Thyroid gland (tissue), 4 donors: ENCODE results near the gene UBE2Q1. TPM values are rescaled to one million over a fixed set of nuclear protein-coding genes. Genes with fewer than 3 reads are reported as not detected.

Source experiments
- DNase-seq, 2 donors: peaks; one replicate each; pipeline ENCODE4 v3.0.0-alpha.2; 2019
- H3K27ac ChIP-seq, 3 donors: fragments of 200-600 bp; sonication (generic); 1 replicate in 2 of 3; 2 replicates in 1 of 3; pipeline ENCODE4 v1.5.1; 2016 to 2019; ENCODE audit warnings: mild to moderate bottlenecking in 1 of 3, moderate library complexity in 1 of 3
- H3K27me3 ChIP-seq: fragments of 200-600 bp; sonication (generic); one replicate; pipeline ENCODE4 v1.5.1; 2019
- H3K36me3 ChIP-seq, 2 donors: fragments of 200-600 bp; sonication (generic); one replicate each; pipeline ENCODE4 v1.5.1; 2016 to 2019
- H3K4me1 ChIP-seq, 2 donors: fragments of 200-600 bp; sonication (generic); one replicate each; pipeline ENCODE4 v1.5.1; 2017 to 2019
- H3K4me3 ChIP-seq, 3 donors: fragments of 200-600 bp; sonication (generic); replicated peaks in 1 of 3; 1 replicate in 2 of 3; 2 replicates in 1 of 3; pipeline ENCODE4 v1.5.1; 2016; ENCODE audit warnings: mild to moderate bottlenecking in 1 of 3
- H3K9me3 ChIP-seq: fragments of 200-600 bp; sonication (generic); one replicate; pipeline ENCODE4 v1.5.1; 2017
- POLR2A ChIP-seq, 2 donors: fragments of 450-650 bp; IDR thresholded peaks; one replicate each; pipeline ENCODE4 v1.6.1; 2017; ENCODE audit warnings: antibody characterized with exemption in 2 of 2, mild to moderate bottlenecking in 2 of 2, moderate library complexity in 1 of 2
- WGBS, 2 donors: methylation state at CpG; one replicate each; pipeline ENCODE4 v1.1.5; 2017; 5-methylcytosine and 5-hydroxymethylcytosine counted together
- intact Hi-C: fragments of 100-400 bp; cut with DNase I; formaldehyde crosslinking; loops from one replicate; pipeline ENCODE4 v1.15.1; 2023
- total RNA-seq, 4 donors: library from RNA; depleted of rRNA; stranded (reverse); fragments of >200 nt; gene quantifications; one replicate each; pipeline ENCODE4 v1.2.3, GENCODE V29; 2016
- TF ChIP-seq, protein P1 (sequence below), 6 experiments: fragments of 200-600 bp in 3 of 6; fragments of 450-650 bp in 3 of 6; sonication (generic) in 3 of 6; IDR thresholded peaks; one replicate each; pipeline ENCODE4 v1.5.1; 2016 to 2019; ENCODE audit warnings: antibody characterized with exemption in 6 of 6, mild to moderate bottlenecking in 2 of 6, inconsistent platforms in 1 of 6, moderate library complexity in 1 of 6

Gene UBE2Q1
- total RNA-seq, 4 donors from 2014 or later = 24.5 to 61.3 (median 28.7) TPM

DNA sequence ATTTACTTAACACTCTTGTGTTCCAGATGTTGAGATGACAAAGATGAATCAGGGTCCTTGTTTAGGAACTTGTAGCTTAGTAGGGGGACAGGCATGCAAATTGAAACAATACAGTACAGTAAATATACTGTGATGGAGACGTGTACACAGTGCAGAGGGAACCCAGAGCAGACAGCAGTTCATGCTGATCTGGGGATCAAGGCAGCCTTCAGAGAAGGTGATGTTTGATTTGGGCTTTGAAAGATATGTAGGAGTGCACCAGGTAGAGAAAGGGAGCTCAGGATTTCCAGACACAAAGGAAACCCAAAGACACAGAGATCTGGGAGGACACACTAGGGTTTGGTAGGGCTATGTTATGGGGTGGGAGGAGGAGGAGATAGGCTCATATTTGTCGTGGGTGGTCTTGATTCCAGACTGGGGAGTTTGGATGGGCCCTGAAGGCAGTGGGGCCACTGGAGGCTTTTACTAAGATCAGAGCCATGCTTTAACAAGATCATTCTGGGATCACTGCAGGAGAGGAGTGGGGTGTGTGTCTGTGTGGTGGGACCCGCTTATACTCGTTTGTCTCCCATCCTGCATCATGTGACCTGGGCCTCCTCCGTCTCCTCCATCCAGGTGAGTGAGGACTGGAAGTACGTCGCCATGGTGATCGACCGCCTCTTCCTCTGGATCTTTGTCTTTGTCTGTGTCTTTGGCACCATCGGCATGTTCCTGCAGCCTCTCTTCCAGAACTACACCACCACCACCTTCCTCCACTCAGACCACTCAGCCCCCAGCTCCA is 16.9 kb upstream of the UBE2Q1 start:
- no peaks in the 10 kb centered on the region for H3K27me3 ChIP-seq
- H3K4me3 ChIP-seq = no peak overlapping the region
- no peaks in the 10 kb centered on the region for H3K9me3 ChIP-seq
- WGBS, 2 donors = 73 to 78% methylated on average over 10 of the region's 10 CpGs
- peaks cover 6 to 13% of the 10 kb centered on the region in 2 donors for H3K36me3 ChIP-seq
- TF ChIP-seq POLR2A (IDR thresholded peaks at IDR 0.05) = no peak
- TF ChIP-seq, protein P1, sequence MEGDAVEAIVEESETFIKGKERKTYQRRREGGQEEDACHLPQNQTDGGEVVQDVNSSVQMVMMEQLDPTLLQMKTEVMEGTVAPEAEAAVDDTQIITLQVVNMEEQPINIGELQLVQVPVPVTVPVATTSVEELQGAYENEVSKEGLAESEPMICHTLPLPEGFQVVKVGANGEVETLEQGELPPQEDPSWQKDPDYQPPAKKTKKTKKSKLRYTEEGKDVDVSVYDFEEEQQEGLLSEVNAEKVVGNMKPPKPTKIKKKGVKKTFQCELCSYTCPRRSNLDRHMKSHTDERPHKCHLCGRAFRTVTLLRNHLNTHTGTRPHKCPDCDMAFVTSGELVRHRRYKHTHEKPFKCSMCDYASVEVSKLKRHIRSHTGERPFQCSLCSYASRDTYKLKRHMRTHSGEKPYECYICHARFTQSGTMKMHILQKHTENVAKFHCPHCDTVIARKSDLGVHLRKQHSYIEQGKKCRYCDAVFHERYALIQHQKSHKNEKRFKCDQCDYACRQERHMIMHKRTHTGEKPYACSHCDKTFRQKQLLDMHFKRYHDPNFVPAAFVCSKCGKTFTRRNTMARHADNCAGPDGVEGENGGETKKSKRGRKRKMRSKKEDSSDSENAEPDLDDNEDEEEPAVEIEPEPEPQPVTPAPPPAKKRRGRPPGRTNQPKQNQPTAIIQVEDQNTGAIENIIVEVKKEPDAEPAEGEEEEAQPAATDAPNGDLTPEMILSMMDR (IDR thresholded peaks at IDR 0.05) = no peak
- no peaks in the 10 kb centered on the region for H3K4me1 ChIP-seq
- no peak overlapping the region for H3K27ac ChIP-seq
- intact Hi-C loops = no loop called here
- no peak for DNase-seq

DNA sequence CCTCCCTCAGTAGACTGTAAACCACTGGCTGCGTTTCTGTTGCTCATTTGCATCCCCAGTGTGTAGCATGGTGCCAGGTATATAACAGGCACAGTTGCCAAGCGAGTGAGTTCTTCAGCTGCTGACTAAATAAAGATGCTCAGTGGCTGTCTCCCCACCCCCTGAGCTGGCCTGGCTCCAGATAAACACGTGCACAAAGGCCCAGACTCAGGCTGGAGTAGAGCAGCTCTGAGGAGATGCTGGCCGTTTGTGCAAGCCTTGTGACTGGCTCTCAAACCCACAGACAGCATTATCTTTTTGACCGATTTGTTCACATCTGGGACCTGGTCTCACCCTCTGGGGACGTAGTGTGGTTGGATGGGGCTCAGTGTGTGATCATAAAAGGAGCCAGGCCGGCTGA is 16.3 kb upstream of the UBE2Q1 start:
- no peaks in the 10 kb centered on the region for H3K27me3 ChIP-seq
- H3K4me3 ChIP-seq = no peak overlapping the region
- intact Hi-C loops = no loop called here
- DNase-seq = no peak
- 17 to 21% methylated on average over 7 of the region's 7 CpGs for WGBS, 2 donors
- H3K27ac ChIP-seq = no peak overlapping the region
- no peaks in the 10 kb centered on the region for H3K4me1 ChIP-seq
- TF ChIP-seq POLR2A (IDR thresholded peaks at IDR 0.05) = no peak
- TF ChIP-seq, protein P1 (IDR thresholded peaks at IDR 0.05) = no peak
- H3K9me3 ChIP-seq = no peaks in the 10 kb centered on the region
- H3K36me3 ChIP-seq = peaks cover 0 to 7% of the 10 kb centered on the region in 2 donors

DNA sequence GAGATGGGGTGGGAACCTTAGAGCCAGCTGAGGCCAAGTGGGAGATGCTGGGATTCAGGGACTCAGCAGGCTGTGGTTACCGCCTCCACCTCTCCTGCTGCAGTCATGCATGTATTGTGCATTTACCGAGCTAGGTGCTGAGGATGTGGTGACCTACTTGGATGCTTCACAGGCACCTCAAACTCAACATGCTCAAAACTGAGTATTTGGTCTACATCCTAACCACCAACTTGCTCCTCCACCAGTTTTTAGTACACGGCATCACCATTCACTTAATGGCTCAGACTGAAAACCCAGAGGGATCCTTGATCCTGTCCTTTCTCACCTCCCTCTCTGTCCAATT is 14.7 kb upstream of the UBE2Q1 start:
- intact Hi-C loops = no loop called here
- Histone ChIP-seq H3K4me3 (no peak overlapping the region), H3K27ac (no peak overlapping the region), H3K27me3 (no peaks in the 10 kb centered on the region), H3K9me3 (no peaks in the 10 kb centered on the region), H3K36me3 (no peaks in the 10 kb centered on the region), H3K4me1 (peaks cover 0 to 1% of the 10 kb centered on the region in 2 donors)
- DNase-seq = no peak
- WGBS, 2 donors = 53 to 60% methylated on average over 3 of the region's 3 CpGs
- TF ChIP-seq, protein P1 (IDR thresholded peaks at IDR 0.05) = no peak
- TF ChIP-seq POLR2A (IDR thresholded peaks at IDR 0.05) = no peak

DNA sequence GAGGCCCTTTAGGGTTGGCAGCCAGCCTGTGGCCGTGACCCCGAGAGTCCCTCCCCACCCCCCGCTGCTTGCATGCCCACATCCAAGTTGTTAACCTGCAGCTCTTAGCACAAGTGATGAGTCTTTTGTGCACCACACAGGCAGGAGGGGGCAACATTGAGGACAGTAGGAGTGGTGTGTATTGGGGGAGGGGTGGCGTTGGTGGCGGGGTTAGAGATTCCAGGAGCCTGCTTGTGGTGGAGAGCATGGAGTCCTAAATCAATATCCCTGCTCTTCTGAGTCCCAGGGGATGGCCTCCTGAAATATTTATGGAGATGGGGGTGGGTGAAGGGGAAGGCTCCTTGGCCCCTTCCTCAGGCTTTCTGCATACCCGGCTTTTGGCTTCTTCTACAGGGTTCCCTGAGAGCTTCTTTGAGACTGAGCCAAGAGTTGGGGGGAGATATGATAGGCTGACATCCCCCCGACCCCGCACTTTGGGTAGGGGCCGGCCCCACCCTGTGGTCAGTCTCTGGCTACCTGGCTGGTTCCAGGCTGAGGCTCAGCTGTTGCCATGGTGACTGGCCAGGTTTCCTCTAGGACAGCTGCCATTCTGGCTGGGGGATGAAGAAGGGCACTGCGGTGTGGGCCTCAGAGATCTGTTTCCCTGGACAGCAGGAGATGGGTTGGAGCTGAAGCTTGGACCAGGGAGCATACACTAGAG is 14.2 kb upstream of the UBE2Q1 start:
- H3K9me3 ChIP-seq = no peaks in the 10 kb centered on the region
- H3K4me1 ChIP-seq = peaks cover 0 to 6% of the 10 kb centered on the region in 2 donors
- no peak for DNase-seq
- no peaks in the 10 kb centered on the region for H3K36me3 ChIP-seq
- no peak overlapping the region for H3K27ac ChIP-seq
- H3K27me3 ChIP-seq = no peaks in the 10 kb centered on the region
- TF ChIP-seq, protein P1 (IDR thresholded peaks at IDR 0.05) = no peak
- no peak for TF ChIP-seq POLR2A (IDR thresholded peaks at IDR 0.05)
- WGBS, 2 donors = 47 to 71% methylated on average over 7 to 10 of the region's 10 CpGs
- H3K4me3 ChIP-seq = no peak overlapping the region
- intact Hi-C loops = no loop called here

DNA sequence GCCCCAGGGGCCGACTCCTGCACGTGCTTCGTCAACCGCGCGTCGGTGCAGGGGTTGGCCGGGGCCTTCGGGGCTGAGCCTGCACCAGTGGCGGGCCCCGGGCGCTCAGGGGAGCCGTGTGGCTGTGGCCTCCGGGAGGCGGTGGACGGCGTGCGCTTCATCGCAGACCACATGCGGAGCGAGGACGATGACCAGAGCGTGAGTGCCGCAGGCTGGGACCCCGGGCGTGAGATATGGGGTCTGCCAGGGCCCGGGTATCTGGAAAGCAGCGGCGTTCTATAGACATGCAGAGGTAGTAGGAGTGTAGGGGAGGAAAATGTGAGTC is 13.5 kb upstream of the UBE2Q1 start:
- WGBS, 2 donors = 95% methylated on average over 29 of the region's 29 CpGs
- intact Hi-C loops = no loop called here
- H3K27me3 ChIP-seq = no peaks in the 10 kb centered on the region

More for the DNA sequence above, 13.5 kb upstream of the UBE2Q1 start:
- Histone ChIP-seq H3K4me1 (peaks cover 0 to 10% of the 10 kb centered on the region in 2 donors), H3K27ac (no peak overlapping the region), H3K4me3 (no peak overlapping the region), H3K36me3 (no peaks in the 10 kb centered on the region), H3K9me3 (no peaks in the 10 kb centered on the region)
- no peak for DNase-seq
- no peak for TF ChIP-seq POLR2A (IDR thresholded peaks at IDR 0.05)
- TF ChIP-seq, protein P1 (IDR thresholded peaks at IDR 0.05) = no peak
